NCI-H187 (cell line): Measurements from ENCODE around the gene CNDP2.
"Not testable (repeated sequence)": the region's sequence is repeated elsewhere in the genome, so short reads cannot be mapped to it uniquely, and the experiment has no call there.

Experiments
- DNase-seq, 2 experiments: peaks; one replicate each; lab custom pipeline; 2025; lab: John Stamatoyannopoulos, UW

Gene CNDP2

DNA sequence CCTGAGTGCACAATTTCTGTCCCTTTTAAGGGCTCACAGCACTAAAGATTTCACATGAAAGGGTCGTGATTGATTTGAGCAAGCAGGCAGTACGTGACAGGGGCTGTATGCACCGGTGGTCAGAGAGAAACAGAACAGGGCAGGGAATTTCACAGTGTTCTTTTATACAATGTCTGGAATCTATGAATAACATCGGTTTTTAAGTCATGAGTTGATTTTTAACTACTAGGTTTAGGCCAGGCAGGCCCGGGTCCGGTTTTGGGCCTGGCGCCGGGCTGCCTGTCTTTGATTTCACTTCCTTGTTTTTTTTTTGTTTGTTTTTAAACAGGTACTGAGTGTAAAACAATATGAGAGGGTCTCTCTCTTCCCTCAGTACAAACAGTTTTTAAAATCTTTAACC lies 4.6 kb downstream of the CNDP2 start:
- DNase-seq = not testable (repeated sequence)

DNA sequence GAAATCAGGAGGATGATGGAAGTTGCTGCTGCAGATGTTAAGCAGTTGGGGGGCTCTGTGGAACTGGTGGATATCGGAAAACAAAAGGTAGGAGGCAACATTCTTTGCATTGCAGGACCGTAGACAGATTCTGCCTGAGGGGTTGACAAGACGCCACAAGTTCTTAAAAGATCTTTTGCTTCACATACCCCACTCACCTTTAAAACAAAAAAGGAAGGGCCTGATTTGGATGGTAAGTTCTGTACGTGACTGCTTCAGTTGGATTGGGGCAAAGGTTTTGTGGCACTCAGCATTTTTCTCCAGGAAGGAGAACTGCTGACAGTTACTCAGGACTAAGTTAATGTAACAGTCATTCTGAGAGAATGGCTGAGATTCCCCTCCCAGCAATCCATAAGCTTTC lies 5.2 kb downstream of the CNDP2 start:
- no peak for DNase-seq

DNA sequence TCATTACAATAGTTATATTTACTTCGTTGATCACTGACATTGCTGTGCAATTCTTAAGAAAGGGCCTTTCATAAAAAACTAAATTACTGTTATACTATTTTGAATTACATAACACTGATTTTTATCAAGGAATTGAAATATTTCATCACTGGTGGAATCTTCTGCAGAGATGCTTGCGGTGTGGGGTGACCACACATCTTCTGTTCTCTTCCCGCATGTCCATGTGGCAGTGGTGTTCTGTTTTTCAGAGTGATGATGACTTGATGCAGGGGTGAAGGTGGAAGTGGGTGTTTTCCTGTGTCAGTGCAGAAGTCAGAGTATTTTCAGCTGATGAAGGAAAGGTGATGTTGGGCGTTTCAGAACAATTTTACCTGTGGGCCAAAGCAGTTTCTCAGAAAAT lies 7.0 kb downstream of the CNDP2 start:
- no peak for DNase-seq

DNA sequence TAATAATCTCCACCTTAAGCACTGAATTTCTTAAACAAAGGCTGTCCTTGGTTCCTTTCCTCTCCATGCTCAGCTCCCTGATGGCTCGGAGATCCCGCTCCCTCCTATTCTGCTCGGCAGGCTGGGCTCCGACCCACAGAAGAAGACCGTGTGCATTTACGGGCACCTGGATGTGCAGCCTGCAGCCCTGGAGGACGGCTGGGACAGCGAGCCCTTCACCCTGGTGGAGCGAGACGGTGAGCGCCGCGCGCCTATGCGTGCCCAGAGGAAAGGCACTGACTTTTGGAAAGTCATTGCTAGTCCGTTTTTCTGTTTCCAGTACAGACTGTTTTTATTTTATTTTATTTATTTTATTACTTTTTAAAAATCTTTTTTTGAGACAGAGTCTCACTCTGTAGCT lies 9.6 kb downstream of the CNDP2 start:
- DNase-seq = no peak

DNA sequence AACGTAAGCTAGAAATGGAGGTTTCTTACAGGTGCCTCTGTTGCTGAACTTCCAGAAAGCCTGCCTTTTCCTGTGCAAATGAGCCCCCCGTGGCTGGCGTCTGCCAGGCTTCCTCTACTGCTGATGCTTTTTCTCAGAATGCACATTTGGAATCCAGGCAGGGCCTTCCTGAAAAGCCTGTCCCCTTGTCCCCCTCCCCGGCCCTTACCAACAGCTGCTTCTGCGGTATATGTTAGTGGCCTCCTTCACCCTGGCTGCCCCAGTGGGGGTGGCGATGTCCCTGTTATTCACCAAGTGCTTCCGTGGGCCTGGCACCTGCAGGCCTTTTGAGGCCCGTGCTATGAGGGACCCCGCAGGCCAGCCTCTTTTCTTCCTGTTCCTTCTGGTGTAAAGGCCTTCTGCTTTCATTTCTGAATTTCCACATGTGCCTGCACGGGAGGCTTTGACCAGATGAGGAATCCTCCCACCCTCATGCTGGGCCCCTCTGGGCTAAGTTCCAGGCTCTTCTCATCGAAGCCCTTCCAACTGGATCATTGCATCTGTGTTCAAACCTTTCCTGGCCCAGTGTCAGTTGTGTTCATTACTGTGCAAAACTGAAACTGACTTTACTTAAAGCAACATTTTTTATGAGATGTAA lies 10.4 kb downstream of the CNDP2 start:
- DNase-seq = no peak

DNA sequence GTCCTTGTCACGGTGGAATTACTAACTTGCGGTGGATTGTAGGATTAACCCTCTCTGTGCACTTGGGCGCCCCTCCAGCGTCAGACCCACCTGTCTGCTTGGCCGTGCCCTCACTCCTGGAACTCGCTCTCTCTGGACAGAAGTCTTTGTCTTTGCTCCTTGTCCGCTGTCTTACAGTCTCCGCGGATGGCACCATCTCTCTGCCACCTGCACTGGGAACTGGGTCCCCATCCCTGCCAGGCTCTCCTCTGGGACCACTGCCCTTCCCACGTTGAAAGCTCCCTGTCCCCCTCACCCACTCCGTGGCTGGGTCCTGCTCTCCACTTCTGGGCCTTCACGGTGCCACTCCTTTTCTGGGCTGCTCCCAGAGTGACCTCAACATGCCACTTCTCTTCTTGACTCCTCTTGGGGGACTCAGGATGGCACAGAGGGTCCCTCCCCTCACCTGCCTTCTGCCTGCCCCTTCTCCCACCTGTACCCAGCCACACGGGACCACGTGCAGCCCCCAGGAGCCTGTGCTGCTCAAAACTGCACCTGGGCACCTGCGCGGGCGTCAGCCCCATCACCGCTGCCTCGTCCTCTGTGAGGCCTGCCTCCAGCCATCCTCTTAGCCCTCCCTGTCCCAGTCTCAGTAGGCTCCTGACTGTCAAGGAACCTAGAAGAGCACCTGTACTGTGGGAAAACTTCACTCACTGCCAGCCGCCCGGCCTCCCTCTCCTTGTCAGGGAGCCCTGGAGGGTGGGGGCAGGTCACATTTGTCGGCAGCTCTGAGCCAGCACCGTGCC lies 11.1 kb downstream of the CNDP2 start:
- DNase-seq = no peak

DNA sequence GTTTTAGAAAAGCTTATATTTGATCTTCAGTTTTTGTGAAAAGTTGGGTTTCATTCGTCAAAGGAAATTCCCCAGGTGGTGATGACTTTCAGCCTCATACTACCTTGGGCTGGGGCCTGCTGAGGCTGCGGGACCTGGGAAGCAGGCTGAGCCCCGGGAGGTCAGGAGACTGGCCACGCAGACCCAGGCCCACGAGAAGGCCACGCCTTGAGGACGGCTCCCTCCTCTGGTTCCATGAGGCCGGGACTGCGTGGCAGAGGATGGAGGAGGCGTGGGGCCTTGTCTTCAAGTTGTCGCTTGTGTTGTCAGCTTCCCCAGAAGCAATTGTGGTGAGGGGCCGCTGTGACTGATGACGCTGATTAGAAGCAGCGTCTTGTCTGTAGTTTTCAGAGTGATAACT lies 11.8 kb downstream of the CNDP2 start:
- no peak for DNase-seq

DNA sequence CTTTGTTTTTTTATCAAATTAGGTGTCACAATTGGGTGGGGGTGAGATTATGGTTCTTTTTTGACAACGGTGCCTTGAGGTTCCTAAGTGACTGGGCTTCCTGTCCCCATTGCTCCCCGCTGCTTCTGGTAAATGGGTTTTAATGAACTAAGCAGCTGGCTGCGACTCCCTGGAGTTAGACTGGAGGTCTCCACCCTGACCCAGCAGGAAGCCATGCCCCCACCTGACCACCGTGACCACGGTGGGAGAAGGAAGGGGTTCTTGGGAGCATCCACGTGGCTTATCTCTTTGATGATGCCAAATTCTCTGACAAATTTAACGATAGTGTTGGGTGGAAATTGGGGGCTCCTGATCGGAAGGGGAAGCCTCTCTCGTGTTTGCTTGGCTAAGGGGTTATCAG lies 12.2 kb downstream of the CNDP2 start:
- DNase-seq = no peak

DNA sequence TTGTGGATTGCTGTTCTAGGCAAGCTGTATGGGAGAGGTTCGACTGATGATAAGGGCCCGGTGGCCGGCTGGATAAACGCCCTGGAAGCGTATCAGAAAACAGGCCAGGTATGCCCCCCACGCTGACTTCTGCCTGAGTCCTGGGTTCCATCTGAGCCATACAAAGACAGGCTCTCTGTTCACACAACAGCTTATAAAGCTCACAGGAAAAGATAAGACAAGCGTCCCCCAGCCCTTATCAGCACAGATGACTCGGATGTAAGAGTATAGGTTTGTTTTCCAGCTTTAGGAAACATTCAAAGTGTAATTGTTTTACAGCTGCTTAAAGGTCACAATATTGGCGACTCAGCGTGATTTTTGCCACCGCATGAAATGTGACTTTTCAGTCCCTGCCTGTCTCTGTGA lies 12.7 kb downstream of the CNDP2 start:
- no peak for DNase-seq

DNA sequence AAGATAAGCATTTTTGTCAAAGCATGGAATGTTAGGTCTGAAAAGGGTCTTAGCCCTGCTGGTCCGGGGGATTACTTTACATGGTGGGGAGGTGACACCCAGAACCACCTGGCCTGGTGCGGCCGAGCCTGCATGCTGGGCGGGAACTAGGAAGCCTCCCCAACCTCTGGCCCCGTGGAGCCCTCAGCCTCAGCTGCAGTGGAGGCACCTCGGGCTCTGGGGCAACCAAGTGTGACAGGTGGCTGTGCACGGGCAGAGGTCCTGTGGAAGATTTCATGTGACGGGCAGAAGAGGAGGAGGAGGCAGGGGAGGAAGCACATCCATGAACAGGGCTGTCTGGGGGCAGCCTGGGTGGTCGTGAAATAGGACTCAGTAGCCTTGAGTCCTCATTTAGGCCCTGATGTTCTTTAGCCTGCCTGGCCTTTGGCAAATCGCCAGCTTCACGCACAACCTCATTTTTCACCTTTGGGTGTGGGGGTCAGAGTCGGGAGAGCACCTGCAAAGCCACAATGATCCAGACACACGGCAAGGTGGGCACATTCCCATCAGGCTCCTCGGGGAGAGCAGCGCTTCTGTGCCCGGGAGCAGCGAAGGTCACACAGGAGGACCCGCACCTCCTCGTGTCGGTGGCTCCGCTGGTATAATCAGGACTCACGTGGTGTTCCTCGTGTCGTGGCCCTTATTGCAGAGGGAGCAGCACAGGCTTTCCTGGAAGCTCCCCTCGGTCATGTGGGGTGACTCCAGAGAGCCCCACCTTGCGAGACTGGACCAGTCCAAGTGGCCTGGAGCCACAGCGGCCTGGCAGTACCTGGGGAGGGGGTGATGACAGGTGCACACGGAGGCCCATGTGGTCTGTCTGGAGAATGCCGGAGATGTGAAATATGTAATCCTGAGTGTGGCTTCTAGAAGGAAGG lies 13.9 kb downstream of the CNDP2 start:
- DNase-seq = no peak

DNA sequence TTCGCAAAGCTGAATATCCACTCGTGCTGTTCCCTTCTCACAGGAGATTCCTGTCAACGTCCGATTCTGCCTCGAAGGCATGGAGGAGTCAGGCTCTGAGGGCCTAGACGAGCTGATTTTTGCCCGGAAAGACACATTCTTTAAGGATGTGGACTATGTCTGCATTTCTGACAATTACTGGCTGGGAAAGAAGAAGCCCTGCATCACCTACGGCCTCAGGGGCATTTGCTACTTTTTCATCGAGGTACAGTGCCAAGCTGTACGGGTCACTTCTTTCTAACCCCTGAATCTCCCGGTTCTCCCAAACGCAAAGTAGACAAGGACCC lies 14.6 kb downstream of the CNDP2 start:
- DNase-seq = no peak

DNA sequence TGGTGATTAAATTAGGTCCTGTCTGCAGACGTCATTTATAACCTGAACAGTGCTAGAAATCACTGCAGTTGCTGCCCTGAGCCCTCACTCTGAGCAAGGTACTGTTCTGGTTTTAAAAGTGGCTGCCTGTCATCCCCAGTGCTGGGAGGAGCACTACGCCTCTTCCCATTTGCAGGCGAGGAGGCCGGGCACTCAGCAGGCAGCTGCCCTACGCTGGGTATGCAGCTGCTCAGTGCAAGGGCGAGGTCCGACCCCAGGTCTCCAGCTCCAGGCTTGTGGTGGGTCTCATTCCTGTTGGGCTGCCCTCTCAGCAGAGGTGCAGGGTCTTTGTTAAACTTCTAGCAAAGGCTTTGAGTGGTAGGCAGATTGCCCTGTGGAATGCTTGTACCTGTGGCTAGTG lies 15.7 kb downstream of the CNDP2 start:
- DNase-seq = no peak

DNA sequence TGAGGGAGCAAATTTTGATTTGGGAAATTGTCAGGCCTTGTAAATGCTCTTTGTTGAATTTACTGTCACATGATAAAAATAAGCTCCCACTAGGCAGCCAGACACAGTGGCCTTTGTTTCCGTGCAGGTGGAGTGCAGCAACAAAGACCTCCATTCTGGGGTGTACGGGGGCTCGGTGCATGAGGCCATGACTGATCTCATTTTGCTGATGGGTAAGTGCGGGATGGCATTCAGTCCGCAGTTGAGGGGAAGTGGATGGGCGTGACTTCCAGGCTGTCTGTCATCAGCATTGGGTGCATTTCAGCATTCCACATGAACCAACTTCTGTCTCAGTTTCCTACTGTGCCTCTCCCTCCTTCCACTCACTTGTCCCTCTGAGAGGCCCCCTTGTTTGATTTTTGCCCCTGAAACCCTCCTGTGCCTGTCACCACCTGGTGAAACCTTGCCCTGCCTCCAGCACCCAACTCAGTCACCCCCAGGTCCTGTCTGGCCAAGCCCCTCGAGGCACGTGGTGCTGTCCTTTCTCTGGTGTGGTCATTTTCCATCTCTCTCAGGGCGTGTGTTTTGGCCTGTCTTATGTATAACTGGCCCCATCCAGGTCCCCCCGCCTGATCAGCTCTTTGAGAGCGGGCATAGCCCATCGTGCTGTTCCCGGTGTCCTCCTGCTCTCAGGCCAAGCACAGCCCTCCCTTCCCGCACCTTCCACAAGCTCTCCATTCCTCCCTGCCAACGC lies 16.3 kb downstream of the CNDP2 start:
- DNase-seq = no peak

DNA sequence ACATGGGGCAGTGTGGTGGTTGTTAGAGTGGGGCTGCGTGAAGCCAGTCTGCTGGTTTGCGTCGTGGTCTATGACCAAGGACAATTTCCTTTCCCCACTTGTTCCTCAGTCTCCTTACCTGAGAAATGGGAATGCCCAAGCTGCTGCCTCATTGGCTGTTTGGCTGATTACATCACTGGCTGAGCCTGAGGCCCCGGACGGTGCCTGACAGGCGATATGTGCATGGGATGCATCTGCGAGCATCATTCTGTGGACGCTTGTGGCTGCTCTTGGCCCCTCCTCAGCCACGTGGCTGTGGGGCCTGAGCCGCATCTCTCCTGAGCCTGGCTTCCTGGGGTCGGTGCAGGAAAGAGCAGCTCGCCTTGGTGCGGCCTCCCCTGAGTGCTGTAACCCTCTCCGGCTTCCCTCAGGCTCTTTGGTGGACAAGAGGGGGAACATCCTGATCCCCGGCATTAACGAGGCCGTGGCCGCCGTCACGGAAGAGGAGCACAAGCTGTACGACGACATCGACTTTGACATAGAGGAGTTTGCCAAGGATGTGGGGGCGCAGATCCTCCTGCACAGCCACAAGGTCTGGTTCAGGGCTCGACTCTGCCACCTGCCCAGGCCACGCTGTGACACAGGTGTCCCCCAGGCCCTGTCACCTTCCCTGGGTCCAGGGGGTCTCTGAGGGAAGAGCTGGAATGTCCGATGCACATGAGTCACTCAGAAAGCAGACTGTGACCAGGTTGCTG lies 17.2 kb downstream of the CNDP2 start:
- DNase-seq = no peak

DNA sequence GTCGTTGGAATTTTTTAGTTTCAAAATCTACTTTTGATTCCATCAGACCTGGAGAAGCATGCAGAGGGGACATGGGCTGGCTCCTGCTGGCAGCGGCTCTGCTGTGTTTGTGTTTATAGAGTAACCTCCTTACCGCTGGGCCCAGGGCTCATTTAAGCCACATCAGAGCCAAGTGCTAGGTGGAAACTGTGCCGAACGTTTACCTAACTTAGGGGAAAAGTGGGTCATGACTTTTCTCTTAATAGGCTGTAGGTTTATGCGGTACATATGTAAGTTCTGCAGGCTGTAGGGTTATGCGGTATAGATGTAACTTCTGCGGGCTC lies 17.7 kb downstream of the CNDP2 start:
- DNase-seq = no peak

DNA sequence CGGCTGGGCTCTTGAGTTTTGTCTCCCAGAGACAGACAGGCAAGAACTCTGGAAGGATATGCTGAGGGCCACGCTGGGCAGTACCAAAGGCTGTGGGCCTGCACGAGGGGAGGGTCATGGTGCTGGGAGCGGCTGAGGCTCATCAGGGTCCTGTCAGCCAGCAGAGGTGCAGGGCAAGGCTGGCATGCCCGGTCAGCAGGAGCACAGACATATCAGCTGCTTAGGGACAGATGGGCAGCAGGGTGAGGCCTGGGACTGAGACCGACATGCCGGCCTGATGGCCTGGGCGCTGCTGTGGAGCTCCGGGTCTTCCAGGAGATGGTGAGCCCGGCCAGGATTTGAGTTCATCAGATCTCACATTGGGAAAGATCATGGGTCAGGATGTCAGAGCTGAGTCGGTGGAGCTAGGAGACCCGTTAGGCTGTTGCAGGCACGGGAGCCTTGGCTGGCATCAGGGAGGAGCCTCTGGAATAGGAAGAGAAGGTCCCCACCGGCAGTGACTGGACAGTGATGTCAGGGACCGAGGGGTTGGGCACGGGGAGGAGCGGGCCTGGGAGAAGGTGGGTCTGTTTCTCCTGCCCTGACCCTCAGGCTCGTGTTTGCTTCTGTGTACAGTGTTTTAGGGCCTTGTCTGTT lies 18.8 kb downstream of the CNDP2 start:
- DNase-seq = no peak

DNA sequence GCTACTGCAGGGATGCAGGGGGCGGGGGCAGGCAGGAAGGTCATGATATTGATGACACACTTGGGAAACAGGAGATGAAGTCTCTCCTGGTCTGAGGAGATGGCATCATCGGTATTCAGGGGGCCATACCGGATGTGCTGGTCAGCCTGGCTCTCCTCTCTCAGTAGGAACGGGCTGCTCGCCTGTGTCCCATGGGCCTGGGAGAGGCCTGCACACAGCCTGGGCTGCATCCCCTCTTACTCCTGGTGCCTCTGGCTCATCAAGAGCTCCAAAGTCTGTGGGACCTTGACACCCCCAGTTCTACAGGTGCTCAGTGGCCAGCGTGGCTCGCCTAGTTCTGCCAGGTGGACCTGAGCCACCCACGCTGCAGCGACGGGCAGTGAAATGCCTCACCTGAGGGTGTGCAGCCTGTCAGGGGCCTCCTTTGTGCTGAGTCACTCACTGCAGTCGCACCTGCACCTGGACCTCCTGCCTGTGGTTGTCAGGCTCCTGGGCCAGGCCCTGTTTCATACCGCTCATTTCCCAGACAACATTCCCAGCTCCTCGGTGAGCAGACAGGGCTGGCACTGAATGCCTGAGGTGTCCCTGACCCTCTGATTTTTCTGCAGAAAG lies 19.6 kb downstream of the CNDP2 start:
- DNase-seq = no peak

DNA sequence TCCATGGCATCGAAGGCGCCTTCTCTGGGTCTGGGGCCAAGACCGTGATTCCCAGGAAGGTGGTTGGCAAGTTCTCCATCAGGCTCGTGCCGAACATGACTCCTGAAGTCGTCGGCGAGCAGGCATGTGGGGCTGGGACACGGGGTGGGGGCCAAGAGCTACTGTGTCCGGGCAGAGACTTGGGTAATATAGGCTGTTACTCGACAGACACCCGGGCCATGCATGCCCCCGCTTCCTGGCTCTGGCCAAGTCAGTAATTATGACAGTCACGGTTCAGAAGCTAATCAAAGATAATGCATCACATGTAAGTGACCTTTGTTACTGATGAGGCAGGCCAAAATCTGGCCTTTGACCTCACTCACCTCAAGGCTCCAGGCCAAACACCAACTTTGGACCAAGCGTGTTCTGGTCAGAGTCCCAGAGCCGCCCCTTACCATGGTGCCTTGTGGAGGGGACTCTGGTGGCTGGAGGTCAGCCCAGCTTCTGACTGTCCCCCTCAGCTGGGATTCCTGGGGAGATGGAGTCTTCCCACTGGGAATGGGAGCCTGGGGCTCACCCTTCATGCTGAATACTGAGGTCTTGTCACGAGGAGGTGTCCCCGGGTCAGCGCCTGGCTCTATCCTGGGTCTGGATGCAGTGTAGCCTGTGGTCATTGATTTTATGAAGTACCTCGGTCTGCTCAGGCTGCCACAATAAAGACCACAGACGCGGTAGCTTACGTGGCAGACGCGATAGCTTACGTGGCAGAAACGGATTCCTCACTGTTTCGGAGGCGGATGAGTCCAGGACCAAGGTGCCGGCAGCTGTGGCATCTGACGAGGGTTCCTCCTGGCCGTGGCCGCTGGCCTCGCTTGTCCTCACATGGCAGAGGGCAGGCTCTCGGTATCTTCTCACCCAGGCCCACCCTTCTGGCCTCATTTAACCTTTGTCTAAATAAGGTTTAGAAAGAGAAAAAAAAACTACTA lies 20.4 kb downstream of the CNDP2 start:
- no peak for DNase-seq

DNA sequence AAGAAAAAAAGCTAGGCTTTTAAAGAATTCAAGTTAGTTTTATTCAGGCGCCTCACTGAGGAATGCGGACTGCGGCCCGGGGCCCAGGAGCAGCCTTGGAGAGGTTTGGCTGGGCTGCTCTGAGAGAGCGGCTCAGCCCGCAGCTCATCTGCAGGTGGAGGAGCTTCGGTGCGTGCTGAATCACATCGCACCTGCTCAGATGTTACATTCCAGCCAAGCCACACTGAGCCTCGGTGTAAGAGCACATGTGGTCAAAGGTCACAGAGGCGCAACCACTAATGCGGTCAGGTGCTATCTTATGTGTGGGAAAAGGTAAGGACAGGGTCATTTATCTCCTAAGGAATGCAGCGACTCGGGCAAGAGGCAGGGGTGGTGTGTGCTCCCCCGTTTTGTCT lies 21.1 kb downstream of the CNDP2 start:
- no peak for DNase-seq
